HFFc6 (cell line): ENCODE data around the gene GNB1L. TPM values are rescaled to one million over a fixed set of nuclear protein-coding genes. Genes with fewer than 3 reads are reported as not detected.

Source experiments
- DNase-seq: peaks from one replicate; pipeline ENCODE4 v3.0.0-alpha.2; 2018
- H3K27ac Mint-ChIP-seq: 2 replicates; pipeline ENCODE4 v1.8.0; 2020; ENCODE audit warnings: mild to moderate bottlenecking, mixed read lengths
- H3K27me3 Mint-ChIP-seq: 2 replicates; pipeline ENCODE4 v1.8.0; 2021; ENCODE audit warnings: mild to moderate bottlenecking, moderate library complexity, mixed read lengths; ENCODE audit not compliant: insufficient read depth
- H3K36me3 Mint-ChIP-seq: 2 replicates; pipeline ENCODE4 v1.8.0; 2021; ENCODE audit warnings: low read depth, mixed read lengths
- H3K4me1 Mint-ChIP-seq: 2 replicates; pipeline ENCODE4 v1.8.0; 2020; ENCODE audit warnings: low read depth, mixed read lengths
- H3K4me3 Mint-ChIP-seq: 2 replicates; pipeline ENCODE4 v1.8.0; 2020; ENCODE audit warnings: mild to moderate bottlenecking, moderate library complexity, mixed read lengths
- H3K9me3 Mint-ChIP-seq: 2 replicates; pipeline ENCODE4 v1.8.0; 2020; ENCODE audit warnings: mild to moderate bottlenecking, mixed read lengths
- total RNA-seq, 6 experiments: library from RNA; stranded (reverse); fragmentation: NEBNext Ultra II Directional; extraction: Animal tissue kit (Norgen Biotek cat#: 25700); gene quantifications; 2 replicates in 1 of 6; 3 replicates in 5 of 6; pipeline ENCODE4 v1.2.3, GENCODE V29; 2021
- TF ChIP-seq, protein P1 (sequence below): fragments of 200-600 bp; sonication (generic); IDR thresholded peaks from 2 replicates; pipeline ENCODE4 v1.5.0; 2021; ENCODE audit warnings: antibody characterized with exemption, mild to moderate bottlenecking

GNB1L gene
- total RNA-seq, 6 experiments from 2014 or later: 6.6 to 9.6 (median 7.6) TPM

DNA sequence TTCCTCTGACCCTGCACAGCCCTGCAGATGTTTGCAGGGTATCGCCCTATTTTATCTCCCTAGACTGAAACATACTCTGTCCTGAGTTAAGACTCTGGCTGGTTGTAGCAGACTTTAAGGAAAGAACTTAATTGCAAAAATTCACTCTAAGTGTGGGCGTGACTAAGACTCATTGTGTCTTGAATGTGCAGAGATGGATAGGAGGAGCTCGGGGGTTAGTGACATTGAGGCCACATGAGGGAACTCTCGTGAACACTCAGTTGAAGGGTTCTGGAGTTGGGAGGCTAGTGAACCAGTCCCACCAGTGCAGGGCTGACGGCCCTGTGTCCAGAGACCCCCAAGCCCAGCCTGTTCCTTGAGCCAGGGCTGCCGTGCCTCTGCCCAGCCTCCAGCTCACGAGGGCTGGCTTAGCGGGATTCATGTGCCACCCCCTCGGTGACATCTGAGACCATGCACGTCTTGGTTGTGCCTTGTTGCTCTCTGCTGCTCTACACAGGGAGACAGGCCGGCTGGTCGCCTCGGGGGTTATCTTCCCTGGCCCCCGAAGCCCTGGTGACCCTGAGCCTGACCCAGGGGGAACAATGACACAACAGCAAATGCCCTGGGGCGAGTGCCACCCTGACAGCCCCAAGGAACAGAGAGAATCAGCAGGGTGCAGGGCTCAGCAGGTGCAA is 105.5 kb downstream of the GNB1L start:
- Mint-ChIP-seq H3K27ac (no peak overlapping the region), H3K4me1 (peaks cover 13% of the 10 kb centered on the region), H3K4me3 (no peak overlapping the region), H3K9me3 (no peaks in the 10 kb centered on the region), H3K27me3 (peaks cover 15% of the 10 kb centered on the region), H3K36me3 (no peaks in the 10 kb centered on the region)
- DNase-seq: no peak
- TF ChIP-seq, protein P1, sequence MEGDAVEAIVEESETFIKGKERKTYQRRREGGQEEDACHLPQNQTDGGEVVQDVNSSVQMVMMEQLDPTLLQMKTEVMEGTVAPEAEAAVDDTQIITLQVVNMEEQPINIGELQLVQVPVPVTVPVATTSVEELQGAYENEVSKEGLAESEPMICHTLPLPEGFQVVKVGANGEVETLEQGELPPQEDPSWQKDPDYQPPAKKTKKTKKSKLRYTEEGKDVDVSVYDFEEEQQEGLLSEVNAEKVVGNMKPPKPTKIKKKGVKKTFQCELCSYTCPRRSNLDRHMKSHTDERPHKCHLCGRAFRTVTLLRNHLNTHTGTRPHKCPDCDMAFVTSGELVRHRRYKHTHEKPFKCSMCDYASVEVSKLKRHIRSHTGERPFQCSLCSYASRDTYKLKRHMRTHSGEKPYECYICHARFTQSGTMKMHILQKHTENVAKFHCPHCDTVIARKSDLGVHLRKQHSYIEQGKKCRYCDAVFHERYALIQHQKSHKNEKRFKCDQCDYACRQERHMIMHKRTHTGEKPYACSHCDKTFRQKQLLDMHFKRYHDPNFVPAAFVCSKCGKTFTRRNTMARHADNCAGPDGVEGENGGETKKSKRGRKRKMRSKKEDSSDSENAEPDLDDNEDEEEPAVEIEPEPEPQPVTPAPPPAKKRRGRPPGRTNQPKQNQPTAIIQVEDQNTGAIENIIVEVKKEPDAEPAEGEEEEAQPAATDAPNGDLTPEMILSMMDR: no peak

DNA sequence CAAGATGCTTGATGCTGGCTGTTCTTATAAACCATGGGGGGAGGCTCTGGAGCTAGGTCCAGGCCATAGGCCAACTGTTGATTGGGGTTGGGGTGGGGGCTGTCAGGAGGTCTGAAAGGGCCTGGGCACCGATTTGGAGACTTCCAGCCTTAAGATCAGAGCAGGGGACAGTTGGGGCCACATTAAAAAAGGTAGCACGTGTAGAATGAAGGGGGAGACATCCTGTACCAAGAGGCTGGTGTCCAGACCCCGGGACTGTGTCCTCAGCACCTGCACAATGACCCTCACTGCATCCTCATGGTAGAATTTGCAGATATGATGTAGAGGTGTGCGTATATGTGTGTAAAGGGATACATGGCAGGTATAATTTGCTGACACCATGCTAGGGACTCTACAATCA is 106.5 kb downstream of the GNB1L start:
- H3K4me3 Mint-ChIP-seq: no peak overlapping the region
- H3K36me3 Mint-ChIP-seq: no peaks in the 10 kb centered on the region
- H3K4me1 Mint-ChIP-seq: peaks cover 13% of the 10 kb centered on the region
- no peak overlapping the region for H3K27ac Mint-ChIP-seq
- DNase-seq: no peak
- peaks cover 6% of the 10 kb centered on the region for H3K27me3 Mint-ChIP-seq
- TF ChIP-seq, protein P1: no peak
- H3K9me3 Mint-ChIP-seq: no peaks in the 10 kb centered on the region

GRCh38 chr22:19747551-19747950 is 107.1 kb downstream of the GNB1L start:
- DNase-seq: no peak
- Mint-ChIP-seq H3K27ac (no peak overlapping the region), H3K36me3 (no peaks in the 10 kb centered on the region), H3K9me3 (no peaks in the 10 kb centered on the region), H3K4me1 (peaks cover 13% of the 10 kb centered on the region), H3K27me3 (peaks cover 4% of the 10 kb centered on the region), H3K4me3 (no peak overlapping the region)
- TF ChIP-seq, protein P1: no peak

GRCh38 chr22:19746726-19747125 is 107.9 kb downstream of the GNB1L start:
- H3K36me3 Mint-ChIP-seq: no peaks in the 10 kb centered on the region
- DNase-seq: no peak
- H3K9me3 Mint-ChIP-seq: no peaks in the 10 kb centered on the region
- peaks cover 13% of the 10 kb centered on the region for H3K4me1 Mint-ChIP-seq
- H3K27ac Mint-ChIP-seq: no peak overlapping the region
- H3K27me3 Mint-ChIP-seq: peaks cover 5% of the 10 kb centered on the region
- TF ChIP-seq, protein P1: no peak
- no peak overlapping the region for H3K4me3 Mint-ChIP-seq

- H3K27ac Mint-ChIP-seq: no peak overlapping the region
- TF ChIP-seq, protein P1: no peak
- no peaks in the 10 kb centered on the region for H3K36me3 Mint-ChIP-seq
- no peak for DNase-seq
- no peaks in the 10 kb centered on the region for H3K9me3 Mint-ChIP-seq
- peaks cover 6% of the 10 kb centered on the region; the same call in 1 of the 2 replicates for H3K4me1 Mint-ChIP-seq
- peaks cover 5% of the 10 kb centered on the region for H3K27me3 Mint-ChIP-seq
- H3K4me3 Mint-ChIP-seq: no peak overlapping the region
Measured at GRCh38 chr22:19745155-19746101, 109.2 kb downstream of the GNB1L start.
